Measurements from ENCODE around the gene NPAS4. TPM values are rescaled to one million over a fixed set of nuclear protein-coding genes. Genes with fewer than 3 reads are reported as not detected.

Gene NPAS4
- total and polyA plus RNA-seq, 9 of the 15 experiments (the other 6 are each of a cell fraction or from before 2014, with no cell fraction given) = not detected

- TF ChIP-seq RBFOX2 (IDR thresholded peaks at IDR 0.05; ENCODE audit: low read depth, low read length) = peak; percentile 49
- TF ChIP-seq RCOR1 (IDR thresholded peaks at IDR 0.05; ENCODE audit: borderline replicate concordance in 1 of 2, low read depth in 2 of 2, low read length in 2 of 2) = peak; percentile 75 to 100; a peak in 3 of 4 replicates
- peak; percentile 92 for TF ChIP-seq ZNF354B (CRISPR knock-in tag; IDR thresholded peaks at IDR 0.05)
- no peak for TF ChIP-seq COPS2 (conservative IDR thresholded peaks at IDR 0.05)
- TF ChIP-seq DLX4 (CRISPR knock-in tag; IDR thresholded peaks at IDR 0.05) = no peak
- TF ChIP-seq ZNF699 (CRISPR knock-in tag; IDR thresholded peaks at IDR 0.05; ENCODE audit: insufficient replicate concordance) = peak; percentile 90
- peak; percentile 68; the same call in 1 of the 2 replicates for TF ChIP-seq SIN3B (IDR thresholded peaks at IDR 0.05; ENCODE audit: low read depth)
Measured at GRCh38 chr11:66421492-66422205, 814 bp downstream of the NPAS4 start (continued).

GRCh38 chr11:66426314-66426713 lies 5.5 kb downstream of the NPAS4 start:
- Histone ChIP-seq H3K27ac (ENCODE audit: extremely low read depth, low read depth, low read length) (no peak overlapping the region), H3K4me3 (no peak overlapping the region), H3K4me1 (replicated peaks in 1 of 2; ENCODE audit: control insufficient read depth in 2 of 2, insufficient read depth in 2 of 2, low read length in 2 of 2) (peaks cover 0 to 8% of the 10 kb centered on the region in 2 experiments; a peak in 1 of 5 replicates), H3K79me2 (ENCODE audit: control insufficient read depth, insufficient read depth, low read length) (no peaks in the 10 kb centered on the region), H3K4me2 (ENCODE audit: insufficient read depth, low read length) (no peak overlapping the region), H3K36me3 (ENCODE audit: control insufficient read depth, insufficient read depth, low read length) (no peaks in the 10 kb centered on the region), H3K9ac (ENCODE audit: insufficient read depth in 1 of 2, low read depth in 2 of 2, low read length in 2 of 2) (no peak overlapping the region), H4K20me1 (replicated peaks; ENCODE audit: control insufficient read depth, insufficient read depth, low read length) (peaks cover 5% of the 10 kb centered on the region; the same call in 1 of the 2 replicates), H3K9me1 (ENCODE audit: control insufficient read depth, insufficient read depth, low read length) (no peaks in the 10 kb centered on the region), H3K27me3 (ENCODE audit: control insufficient read depth in 2 of 2, insufficient read depth in 2 of 2, low read length in 2 of 2) (peaks cover 0 to 9% of the 10 kb centered on the region in 2 experiments; a peak in 1 of 5 replicates), H3K9me3 (replicated peaks; ENCODE audit: control insufficient read depth, insufficient read depth, low read depth, low read length) (no peaks in the 10 kb centered on the region), H2AFZ (ENCODE audit: low read depth, low read length) (no peak overlapping the region)
- POLR2A ChIA-PET = interaction anchor here (1.1 kb wide), 1 partner anchor 54 kb away, joined by 4 read pairs; the partner anchor contains the start of gene DPP3
- ATAC-seq (no peak), FAIRE-seq (no peak), DNase-seq (ENCODE audit: extremely low read depth in 1 of 4, low spot score in 3 of 4) (peak in 1 of 4 experiments; percentile 20)
- TF ChIP-seq ZNF174 (CRISPR knock-in tag; IDR thresholded peaks at IDR 0.05) (no peak), SAFB (IDR thresholded peaks at IDR 0.05; ENCODE audit: borderline replicate concordance, low read depth, low read length) (no peak)
- WGBS (ENCODE audit: insufficient coverage, low coverage, missing lambda C conversion rate) = 20% methylated on average over 23 of the region's 23 CpGs
- CTCF ChIA-PET (ENCODE audit: low intra/inter-chr PET ratio) = no interaction called here
- intact Hi-C loops (cut with micrococcal nuclease) = no loop called here
- in situ Hi-C loops (cut with MboI) = no loop called here
- BruUV-seq (replicated peaks) = no TSS peak
